ENCODE data around the gene FAM210A. TPM values are rescaled to one million over a fixed set of nuclear protein-coding genes. Genes with fewer than 3 reads are reported as not detected.
A peak's percentile ranks its signal among the peaks of the same experiment; 100 is the strongest.

FAM210A gene
- total and polyA plus RNA-seq, 9 of the 15 experiments (the other 6 are each of a cell fraction or from before 2014, with no cell fraction given), result 8.3 to 41.7 (median 19.1) TPM

DNA sequence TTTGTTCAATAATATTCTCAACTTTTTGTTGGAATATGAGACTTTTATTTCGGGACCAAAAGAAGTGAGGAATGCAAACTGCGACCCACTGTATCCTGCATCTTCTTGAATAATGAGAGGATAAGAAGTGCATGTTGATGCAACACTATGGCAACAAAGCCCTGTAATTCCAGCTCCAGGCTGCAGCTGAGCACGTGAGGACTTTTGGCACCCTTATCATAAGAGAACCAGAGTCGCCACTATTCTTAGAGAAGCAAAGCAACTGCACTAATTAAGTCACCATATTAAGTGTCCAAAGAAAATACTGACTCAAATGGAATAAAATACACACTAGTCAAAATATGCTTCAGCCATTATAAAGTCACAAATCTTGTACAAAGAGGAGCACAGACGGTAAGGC is 65.8 kb downstream of the FAM210A start (continued):
- peak; percentile 57 for TF ChIP-seq RFX1 (IDR thresholded peaks at IDR 0.05)
- TF ChIP-seq CEBPG (CRISPR knock-in tag; IDR thresholded peaks at IDR 0.05), result peak; percentile 51; the same call in 1 of the 2 replicates
- TF ChIP-seq CEBPG (tag; conservative IDR thresholded peaks at IDR 0.05 in 1 of 2, IDR thresholded peaks at IDR 0.05 in 1 of 2), result peak in 1 of 2 experiments; percentile 81; a peak in 2 of 4 replicates
- TF ChIP-seq NR2C2 (CRISPR knock-in tag; IDR thresholded peaks at IDR 0.05), result no peak
- no peak for TF ChIP-seq NR2C2 (tag; IDR thresholded peaks at IDR 0.05)
- TF ChIP-seq, protein P1, sequence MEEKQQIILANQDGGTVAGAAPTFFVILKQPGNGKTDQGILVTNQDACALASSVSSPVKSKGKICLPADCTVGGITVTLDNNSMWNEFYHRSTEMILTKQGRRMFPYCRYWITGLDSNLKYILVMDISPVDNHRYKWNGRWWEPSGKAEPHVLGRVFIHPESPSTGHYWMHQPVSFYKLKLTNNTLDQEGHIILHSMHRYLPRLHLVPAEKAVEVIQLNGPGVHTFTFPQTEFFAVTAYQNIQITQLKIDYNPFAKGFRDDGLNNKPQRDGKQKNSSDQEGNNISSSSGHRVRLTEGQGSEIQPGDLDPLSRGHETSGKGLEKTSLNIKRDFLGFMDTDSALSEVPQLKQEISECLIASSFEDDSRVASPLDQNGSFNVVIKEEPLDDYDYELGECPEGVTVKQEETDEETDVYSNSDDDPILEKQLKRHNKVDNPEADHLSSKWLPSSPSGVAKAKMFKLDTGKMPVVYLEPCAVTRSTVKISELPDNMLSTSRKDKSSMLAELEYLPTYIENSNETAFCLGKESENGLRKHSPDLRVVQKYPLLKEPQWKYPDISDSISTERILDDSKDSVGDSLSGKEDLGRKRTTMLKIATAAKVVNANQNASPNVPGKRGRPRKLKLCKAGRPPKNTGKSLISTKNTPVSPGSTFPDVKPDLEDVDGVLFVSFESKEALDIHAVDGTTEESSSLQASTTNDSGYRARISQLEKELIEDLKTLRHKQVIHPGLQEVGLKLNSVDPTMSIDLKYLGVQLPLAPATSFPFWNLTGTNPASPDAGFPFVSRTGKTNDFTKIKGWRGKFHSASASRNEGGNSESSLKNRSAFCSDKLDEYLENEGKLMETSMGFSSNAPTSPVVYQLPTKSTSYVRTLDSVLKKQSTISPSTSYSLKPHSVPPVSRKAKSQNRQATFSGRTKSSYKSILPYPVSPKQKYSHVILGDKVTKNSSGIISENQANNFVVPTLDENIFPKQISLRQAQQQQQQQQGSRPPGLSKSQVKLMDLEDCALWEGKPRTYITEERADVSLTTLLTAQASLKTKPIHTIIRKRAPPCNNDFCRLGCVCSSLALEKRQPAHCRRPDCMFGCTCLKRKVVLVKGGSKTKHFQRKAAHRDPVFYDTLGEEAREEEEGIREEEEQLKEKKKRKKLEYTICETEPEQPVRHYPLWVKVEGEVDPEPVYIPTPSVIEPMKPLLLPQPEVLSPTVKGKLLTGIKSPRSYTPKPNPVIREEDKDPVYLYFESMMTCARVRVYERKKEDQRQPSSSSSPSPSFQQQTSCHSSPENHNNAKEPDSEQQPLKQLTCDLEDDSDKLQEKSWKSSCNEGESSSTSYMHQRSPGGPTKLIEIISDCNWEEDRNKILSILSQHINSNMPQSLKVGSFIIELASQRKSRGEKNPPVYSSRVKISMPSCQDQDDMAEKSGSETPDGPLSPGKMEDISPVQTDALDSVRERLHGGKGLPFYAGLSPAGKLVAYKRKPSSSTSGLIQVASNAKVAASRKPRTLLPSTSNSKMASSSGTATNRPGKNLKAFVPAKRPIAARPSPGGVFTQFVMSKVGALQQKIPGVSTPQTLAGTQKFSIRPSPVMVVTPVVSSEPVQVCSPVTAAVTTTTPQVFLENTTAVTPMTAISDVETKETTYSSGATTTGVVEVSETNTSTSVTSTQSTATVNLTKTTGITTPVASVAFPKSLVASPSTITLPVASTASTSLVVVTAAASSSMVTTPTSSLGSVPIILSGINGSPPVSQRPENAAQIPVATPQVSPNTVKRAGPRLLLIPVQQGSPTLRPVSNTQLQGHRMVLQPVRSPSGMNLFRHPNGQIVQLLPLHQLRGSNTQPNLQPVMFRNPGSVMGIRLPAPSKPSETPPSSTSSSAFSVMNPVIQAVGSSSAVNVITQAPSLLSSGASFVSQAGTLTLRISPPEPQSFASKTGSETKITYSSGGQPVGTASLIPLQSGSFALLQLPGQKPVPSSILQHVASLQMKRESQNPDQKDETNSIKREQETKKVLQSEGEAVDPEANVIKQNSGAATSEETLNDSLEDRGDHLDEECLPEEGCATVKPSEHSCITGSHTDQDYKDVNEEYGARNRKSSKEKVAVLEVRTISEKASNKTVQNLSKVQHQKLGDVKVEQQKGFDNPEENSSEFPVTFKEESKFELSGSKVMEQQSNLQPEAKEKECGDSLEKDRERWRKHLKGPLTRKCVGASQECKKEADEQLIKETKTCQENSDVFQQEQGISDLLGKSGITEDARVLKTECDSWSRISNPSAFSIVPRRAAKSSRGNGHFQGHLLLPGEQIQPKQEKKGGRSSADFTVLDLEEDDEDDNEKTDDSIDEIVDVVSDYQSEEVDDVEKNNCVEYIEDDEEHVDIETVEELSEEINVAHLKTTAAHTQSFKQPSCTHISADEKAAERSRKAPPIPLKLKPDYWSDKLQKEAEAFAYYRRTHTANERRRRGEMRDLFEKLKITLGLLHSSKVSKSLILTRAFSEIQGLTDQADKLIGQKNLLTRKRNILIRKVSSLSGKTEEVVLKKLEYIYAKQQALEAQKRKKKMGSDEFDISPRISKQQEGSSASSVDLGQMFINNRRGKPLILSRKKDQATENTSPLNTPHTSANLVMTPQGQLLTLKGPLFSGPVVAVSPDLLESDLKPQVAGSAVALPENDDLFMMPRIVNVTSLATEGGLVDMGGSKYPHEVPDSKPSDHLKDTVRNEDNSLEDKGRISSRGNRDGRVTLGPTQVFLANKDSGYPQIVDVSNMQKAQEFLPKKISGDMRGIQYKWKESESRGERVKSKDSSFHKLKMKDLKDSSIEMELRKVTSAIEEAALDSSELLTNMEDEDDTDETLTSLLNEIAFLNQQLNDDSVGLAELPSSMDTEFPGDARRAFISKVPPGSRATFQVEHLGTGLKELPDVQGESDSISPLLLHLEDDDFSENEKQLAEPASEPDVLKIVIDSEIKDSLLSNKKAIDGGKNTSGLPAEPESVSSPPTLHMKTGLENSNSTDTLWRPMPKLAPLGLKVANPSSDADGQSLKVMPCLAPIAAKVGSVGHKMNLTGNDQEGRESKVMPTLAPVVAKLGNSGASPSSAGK (IDR thresholded peaks at IDR 0.05), result peak; percentile 59
- peak in 1 of 2 experiments; percentile 23; a peak in 1 of 4 replicates for TF ChIP-seq RCOR1 (IDR thresholded peaks at IDR 0.05; ENCODE audit: borderline replicate concordance in 1 of 2, low read depth in 2 of 2, low read length in 2 of 2)
- TF ChIP-seq POLR2AphosphoS2 (IDR thresholded peaks at IDR 0.05; ENCODE audit: low read length), result no peak
- TF ChIP-seq, protein P2, sequence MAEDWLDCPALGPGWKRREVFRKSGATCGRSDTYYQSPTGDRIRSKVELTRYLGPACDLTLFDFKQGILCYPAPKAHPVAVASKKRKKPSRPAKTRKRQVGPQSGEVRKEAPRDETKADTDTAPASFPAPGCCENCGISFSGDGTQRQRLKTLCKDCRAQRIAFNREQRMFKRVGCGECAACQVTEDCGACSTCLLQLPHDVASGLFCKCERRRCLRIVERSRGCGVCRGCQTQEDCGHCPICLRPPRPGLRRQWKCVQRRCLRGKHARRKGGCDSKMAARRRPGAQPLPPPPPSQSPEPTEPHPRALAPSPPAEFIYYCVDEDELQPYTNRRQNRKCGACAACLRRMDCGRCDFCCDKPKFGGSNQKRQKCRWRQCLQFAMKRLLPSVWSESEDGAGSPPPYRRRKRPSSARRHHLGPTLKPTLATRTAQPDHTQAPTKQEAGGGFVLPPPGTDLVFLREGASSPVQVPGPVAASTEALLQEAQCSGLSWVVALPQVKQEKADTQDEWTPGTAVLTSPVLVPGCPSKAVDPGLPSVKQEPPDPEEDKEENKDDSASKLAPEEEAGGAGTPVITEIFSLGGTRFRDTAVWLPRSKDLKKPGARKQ (CRISPR knock-in tag; IDR thresholded peaks at IDR 0.05), result no peak
- TF ChIP-seq NFRKB (IDR thresholded peaks at IDR 0.05; ENCODE audit: low read depth), result no peak
- peak; percentile 25; the same call in 1 of the 2 replicates for TF ChIP-seq TAL1 (IDR thresholded peaks at IDR 0.05)

Measured in K562 (cell line).